Lung (tissue), 12 donors: ENCODE data around the gene ITGA1. TPM values are rescaled to one million over a fixed set of nuclear protein-coding genes. Genes with fewer than 3 reads are reported as not detected.

ENCODE experiments used
- ATAC-seq: fragments of 200-7000 bp; cut with Tn5 transposase; one replicate; pipeline ENCODE4 v1.9.1; 2020; ENCODE audit warnings: moderate number of reproducible peaks; ENCODE audit not compliant: insufficient read depth, low FRiP score
- DNase-seq, 3 donors: peaks; one replicate each; pipeline ENCODE4 v3.0.0-alpha.2; 2013 to 2017
- H3K27ac ChIP-seq, 2 donors: one replicate each; pipeline ENCODE4 v1.5.1; 2013; ENCODE audit warnings: mild to moderate bottlenecking in 2 of 2, moderate library complexity in 2 of 2, control low read depth in 1 of 2, inconsistent platforms in 1 of 2, low read depth in 1 of 2, low read length in 1 of 2
- H3K27me3 ChIP-seq, 3 donors: one replicate each; pipeline ENCODE4 v1.5.1; 2013; ENCODE audit warnings: low read length in 2 of 3; ENCODE audit not compliant: control insufficient read depth in 3 of 3, insufficient read depth in 3 of 3
- H3K36me3 ChIP-seq, 4 donors: one replicate each; pipeline ENCODE4 v1.5.1; 2013; ENCODE audit warnings: low read length in 4 of 4, mild to moderate bottlenecking in 1 of 4, moderate library complexity in 1 of 4; ENCODE audit not compliant: control insufficient read depth in 4 of 4, insufficient read depth in 4 of 4
- H3K4me1 ChIP-seq, 5 donors: one replicate each; pipeline ENCODE4 v1.5.1; 2013; ENCODE audit warnings: low read length in 5 of 5, mild to moderate bottlenecking in 2 of 5, moderate library complexity in 1 of 5; ENCODE audit not compliant: control insufficient read depth in 5 of 5, insufficient read depth in 5 of 5
- H3K4me3 ChIP-seq: one replicate; pipeline ENCODE4 v1.5.1; 2013; ENCODE audit warnings: mild to moderate bottlenecking, control low read depth, moderate library complexity
- H3K9ac ChIP-seq, 2 donors: one replicate each; pipeline ENCODE4 v1.5.1; 2013; ENCODE audit warnings: low read length in 2 of 2, control low read depth in 1 of 2; ENCODE audit not compliant: insufficient read depth in 1 of 2
- H3K9me3 ChIP-seq, 4 donors: one replicate each; pipeline ENCODE4 v1.5.1; 2013; ENCODE audit warnings: low read length in 3 of 4, mild to moderate bottlenecking in 1 of 4, moderate library complexity in 1 of 4; ENCODE audit not compliant: control insufficient read depth in 4 of 4, insufficient read depth in 3 of 4
- WGBS, 2 donors: extraction: QIAGEN DNeasy Blood & Tissue Kit; methylation state at CpG; one replicate each; pipeline ENCODE4 v1.1.7; 2013; 5-methylcytosine and 5-hydroxymethylcytosine counted together
- polyA plus RNA-seq, 2 donors: library from polyadenylated mRNA; stranded (reverse); fragments of 200-250 nt; gene quantifications; one replicate each; pipeline ENCODE4 v1.2.1, GENCODE V29; 2013
- total RNA-seq, 2 donors: library from RNA; depleted of rRNA in 1 of 2; stranded (reverse); fragments of >200 nt in 1 of 2; gene quantifications; one replicate each; pipeline ENCODE4 v1.2.1, GENCODE V29; 2014 to 2021
- TF ChIP-seq, protein P1 (sequence below): IDR thresholded peaks from 2 replicates; pipeline ENCODE4 v1.5.1; 2012; ENCODE audit warnings: mild to moderate bottlenecking; ENCODE audit errors: control extremely low read depth, extremely low read depth
- donor health status: control.
- donor health status: control.
- donor health status: Bipolar disorder and iron deficiency.
- donor health status: healthy.
- donor health status: DM: yes; HTN: yes; CAD: no.

The ITGA1 gene
- total and polyA plus RNA-seq, 4 donors: 8.8 to 119 (median 47.6) TPM

DNA sequence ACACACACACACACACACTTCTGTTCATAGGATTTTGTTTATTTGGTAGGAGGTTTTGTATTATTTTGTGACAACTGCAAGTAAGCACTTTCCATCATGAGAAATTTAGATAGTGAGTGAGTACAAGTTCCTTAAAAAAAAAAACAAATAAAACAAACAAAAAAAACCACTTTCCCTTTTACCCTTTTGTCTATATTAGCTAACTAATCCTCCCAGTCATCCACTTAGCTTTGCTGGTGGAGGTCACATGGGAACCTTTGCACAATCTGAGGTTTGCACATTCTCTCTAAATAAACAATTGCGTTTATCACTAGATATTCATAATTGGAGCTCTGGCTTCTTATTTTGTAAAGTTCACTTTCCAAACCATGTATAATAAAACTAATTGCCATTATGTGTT, 6.8 kb downstream of the ITGA1 start:
- Histone ChIP-seq H3K36me3 (peaks cover 0 to 6% (median 0%) of the 10 kb centered on the region in 4 donors), H3K4me3 (no peak overlapping the region), H3K4me1 (peaks cover 0 to 27% (median 4%) of the 10 kb centered on the region in 5 donors), H3K9ac (no peak overlapping the region), H3K27ac (no peak overlapping the region), H3K9me3 (no peaks in the 10 kb centered on the region), H3K27me3 (no peaks in the 10 kb centered on the region)
- TF ChIP-seq, protein P1, sequence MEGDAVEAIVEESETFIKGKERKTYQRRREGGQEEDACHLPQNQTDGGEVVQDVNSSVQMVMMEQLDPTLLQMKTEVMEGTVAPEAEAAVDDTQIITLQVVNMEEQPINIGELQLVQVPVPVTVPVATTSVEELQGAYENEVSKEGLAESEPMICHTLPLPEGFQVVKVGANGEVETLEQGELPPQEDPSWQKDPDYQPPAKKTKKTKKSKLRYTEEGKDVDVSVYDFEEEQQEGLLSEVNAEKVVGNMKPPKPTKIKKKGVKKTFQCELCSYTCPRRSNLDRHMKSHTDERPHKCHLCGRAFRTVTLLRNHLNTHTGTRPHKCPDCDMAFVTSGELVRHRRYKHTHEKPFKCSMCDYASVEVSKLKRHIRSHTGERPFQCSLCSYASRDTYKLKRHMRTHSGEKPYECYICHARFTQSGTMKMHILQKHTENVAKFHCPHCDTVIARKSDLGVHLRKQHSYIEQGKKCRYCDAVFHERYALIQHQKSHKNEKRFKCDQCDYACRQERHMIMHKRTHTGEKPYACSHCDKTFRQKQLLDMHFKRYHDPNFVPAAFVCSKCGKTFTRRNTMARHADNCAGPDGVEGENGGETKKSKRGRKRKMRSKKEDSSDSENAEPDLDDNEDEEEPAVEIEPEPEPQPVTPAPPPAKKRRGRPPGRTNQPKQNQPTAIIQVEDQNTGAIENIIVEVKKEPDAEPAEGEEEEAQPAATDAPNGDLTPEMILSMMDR: no peak
- DNase-seq: peak in 2 of 3 donors; percentile 50 to 63
- no peak for ATAC-seq
- 28 to 44% methylated on average over 1 of the region's 1 CpG for WGBS, 2 donors

DNA sequence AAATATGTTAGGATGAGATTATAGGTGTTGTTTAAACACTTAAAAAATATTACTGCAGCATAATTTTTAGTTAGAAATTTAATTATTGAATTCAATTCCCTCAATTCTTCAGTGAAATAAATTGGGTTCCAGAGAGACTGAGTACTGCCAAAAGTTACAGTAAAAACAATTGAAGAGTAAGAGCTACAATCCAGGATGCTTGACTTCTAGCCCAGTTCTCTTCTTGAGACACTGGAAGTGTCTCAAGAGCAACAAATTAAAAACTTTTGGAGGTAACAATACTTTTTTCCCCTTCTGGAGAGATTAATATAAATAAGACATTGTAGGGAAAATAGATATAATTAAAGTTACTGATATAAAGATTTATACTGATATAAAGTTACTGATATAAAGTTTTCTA, 8.3 kb downstream of the ITGA1 start:
- Histone ChIP-seq H3K4me1 (peaks cover 0 to 28% (median 4%) of the 10 kb centered on the region in 5 donors), H3K9me3 (no peaks in the 10 kb centered on the region), H3K4me3 (no peak overlapping the region), H3K9ac (no peak overlapping the region), H3K27ac (no peak overlapping the region), H3K27me3 (no peaks in the 10 kb centered on the region), H3K36me3 (no peaks in the 10 kb centered on the region)
- ATAC-seq: no peak
- TF ChIP-seq, protein P1: no peak
- no peak for DNase-seq

DNA sequence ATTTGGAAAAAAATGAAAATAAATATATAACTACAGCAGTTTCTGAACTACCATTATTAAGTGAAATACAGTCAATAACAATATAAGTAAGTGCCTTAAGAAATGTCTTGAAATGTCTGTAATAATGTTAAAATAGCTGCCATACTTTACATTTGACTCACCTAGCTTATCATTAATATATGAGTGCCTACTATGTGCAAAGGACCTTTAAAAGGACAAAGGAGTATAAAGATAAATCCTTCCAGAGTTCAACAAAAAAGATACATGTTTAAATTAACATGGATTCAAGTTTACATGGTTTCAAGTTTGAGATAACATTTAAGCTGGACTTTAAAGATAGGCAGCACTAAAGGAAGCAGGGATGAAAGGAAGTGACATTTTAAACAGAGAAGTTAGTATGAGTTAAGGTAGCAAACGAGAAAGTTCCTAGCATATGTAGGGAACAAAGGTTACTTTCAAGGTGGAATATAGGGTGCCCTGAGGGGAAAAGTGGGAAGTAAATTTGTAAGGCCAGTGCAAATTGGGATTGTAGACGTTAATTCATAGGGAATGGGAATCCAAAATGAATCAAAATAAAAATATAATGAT, 8.9 kb downstream of the ITGA1 start:
- H3K36me3 ChIP-seq: peaks cover 0 to 5% (median 2%) of the 10 kb centered on the region in 4 donors
- DNase-seq: no peak
- H3K4me1 ChIP-seq: peaks cover 4 to 34% (median 6%) of the 10 kb centered on the region in 5 donors
- 72 to 74% methylated on average over 2 of the region's 2 CpGs for WGBS, 2 donors
- no peak overlapping the region for H3K4me3 ChIP-seq
- peak overlapping the region in 1 of 2 donors; percentile 4 for H3K27ac ChIP-seq
- H3K9ac ChIP-seq: no peak overlapping the region
- H3K27me3 ChIP-seq: no peaks in the 10 kb centered on the region
- no peaks in the 10 kb centered on the region for H3K9me3 ChIP-seq
- ATAC-seq: no peak
- TF ChIP-seq, protein P1: no peak

- no peak for ATAC-seq
- H3K9me3 ChIP-seq: no peaks in the 10 kb centered on the region
- peak overlapping the region in 1 of 2 donors; percentile 90 for H3K9ac ChIP-seq
- TF ChIP-seq, protein P1: no peak
- WGBS, 2 donors: 3 to 6% methylated on average over 3 of the region's 3 CpGs
- no peaks in the 10 kb centered on the region for H3K27me3 ChIP-seq
- H3K4me1 ChIP-seq: peaks cover 4 to 54% (median 11%) of the 10 kb centered on the region in 5 donors
- H3K27ac ChIP-seq: peak overlapping the region; percentile 87 to 95
- no peak for DNase-seq
- no peak overlapping the region for H3K4me3 ChIP-seq
- peaks cover 0 to 7% (median 3%) of the 10 kb centered on the region in 4 donors for H3K36me3 ChIP-seq
Measured at GRCh38 chr5:52798938-52799337, 11.2 kb downstream of the ITGA1 start.
